Measurements from ENCODE around the gene ZNF473.
A peak's percentile ranks its signal among the peaks of the same experiment; 100 is the strongest.

ZNF473 gene

DNA sequence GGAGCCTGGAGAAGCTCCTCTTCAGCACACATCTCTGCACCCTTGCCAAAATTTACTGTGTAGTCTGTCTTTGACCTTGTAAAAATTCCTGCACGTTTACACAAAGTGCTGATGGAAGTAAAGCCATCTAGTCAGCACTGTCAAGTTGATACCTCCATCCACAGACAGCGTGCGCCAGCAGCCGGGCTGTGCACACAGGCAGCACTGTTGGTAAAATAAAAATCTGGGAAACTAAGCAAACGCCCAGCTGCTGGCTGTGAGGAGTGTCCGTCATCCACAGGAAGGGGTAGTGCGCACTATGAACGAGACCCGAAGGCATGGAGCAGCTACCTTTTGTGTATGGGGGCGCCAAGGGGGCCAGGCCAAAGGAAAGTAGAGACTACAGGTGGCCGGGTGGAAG lies 47.5 kb upstream of the ZNF473 start:
- Histone ChIP-seq H3K27ac (ENCODE audit: low read length) (no peak overlapping the region), H3K36me3 (replicated peaks; ENCODE audit: low read depth, low read length) (no peaks in the 10 kb centered on the region)

DNA sequence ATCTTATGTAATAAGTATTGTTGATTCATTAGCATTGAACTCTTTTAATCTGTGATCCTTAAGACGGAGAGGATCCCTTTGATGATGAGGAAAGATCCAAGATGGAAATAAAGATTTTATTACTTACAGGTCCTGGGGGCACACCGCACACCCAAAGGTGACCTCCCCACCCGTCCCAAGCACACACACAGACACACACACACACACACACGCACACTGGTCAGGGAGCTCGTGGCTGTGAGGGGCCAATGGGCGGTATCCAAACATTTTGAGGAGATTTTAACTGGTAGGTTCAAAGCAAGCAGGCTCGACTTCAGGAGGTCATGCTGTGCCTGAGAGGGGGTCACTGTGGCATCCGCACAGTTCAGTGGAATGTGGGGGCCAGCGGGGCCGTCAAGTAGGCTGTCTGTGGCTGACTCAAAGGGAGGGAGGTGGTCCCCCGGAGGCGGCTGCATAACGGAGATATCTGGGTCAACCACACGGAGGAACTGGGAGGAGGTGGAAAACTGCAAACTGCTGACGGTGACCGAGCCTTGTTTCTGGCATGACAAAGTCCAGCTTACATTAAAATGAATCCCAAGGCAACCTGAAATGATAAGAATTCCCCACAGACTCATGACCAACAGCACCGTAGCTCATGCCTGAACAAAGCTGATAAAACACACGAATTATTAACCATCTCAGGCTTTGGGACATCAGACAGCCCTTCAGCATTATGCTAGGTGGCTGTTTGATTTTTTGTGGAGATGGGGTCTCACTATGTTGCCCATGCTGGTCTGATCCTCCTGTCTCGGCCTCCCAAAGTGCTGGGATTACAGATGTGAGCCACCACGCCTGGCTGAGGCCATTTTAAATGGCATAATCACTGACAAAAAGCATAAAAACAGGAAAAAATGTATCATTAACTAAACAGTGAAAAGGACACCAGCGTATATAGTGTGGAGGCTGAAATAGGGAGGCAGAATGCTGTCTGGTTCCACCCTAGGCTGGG lies 43.9 kb upstream of the ZNF473 start:
- no peak overlapping the region for H3K4me3 ChIP-seq (ENCODE audit: low read length)
- TF ChIP-seq, protein P1, sequence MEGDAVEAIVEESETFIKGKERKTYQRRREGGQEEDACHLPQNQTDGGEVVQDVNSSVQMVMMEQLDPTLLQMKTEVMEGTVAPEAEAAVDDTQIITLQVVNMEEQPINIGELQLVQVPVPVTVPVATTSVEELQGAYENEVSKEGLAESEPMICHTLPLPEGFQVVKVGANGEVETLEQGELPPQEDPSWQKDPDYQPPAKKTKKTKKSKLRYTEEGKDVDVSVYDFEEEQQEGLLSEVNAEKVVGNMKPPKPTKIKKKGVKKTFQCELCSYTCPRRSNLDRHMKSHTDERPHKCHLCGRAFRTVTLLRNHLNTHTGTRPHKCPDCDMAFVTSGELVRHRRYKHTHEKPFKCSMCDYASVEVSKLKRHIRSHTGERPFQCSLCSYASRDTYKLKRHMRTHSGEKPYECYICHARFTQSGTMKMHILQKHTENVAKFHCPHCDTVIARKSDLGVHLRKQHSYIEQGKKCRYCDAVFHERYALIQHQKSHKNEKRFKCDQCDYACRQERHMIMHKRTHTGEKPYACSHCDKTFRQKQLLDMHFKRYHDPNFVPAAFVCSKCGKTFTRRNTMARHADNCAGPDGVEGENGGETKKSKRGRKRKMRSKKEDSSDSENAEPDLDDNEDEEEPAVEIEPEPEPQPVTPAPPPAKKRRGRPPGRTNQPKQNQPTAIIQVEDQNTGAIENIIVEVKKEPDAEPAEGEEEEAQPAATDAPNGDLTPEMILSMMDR (IDR thresholded peaks at IDR 0.05; ENCODE audit: low read depth, low read length), result no peak
- TF ChIP-seq EZH2phosphoT487 (IDR thresholded peaks at IDR 0.05; ENCODE audit: low read depth), result no peak
- no peaks in the 10 kb centered on the region for H3K9me3 ChIP-seq (ENCODE audit: insufficient read depth, low read length)
- H3K9ac ChIP-seq (ENCODE audit: low read length), result no peak overlapping the region
- no peak overlapping the region for H3K4me2 ChIP-seq (ENCODE audit: low read length)
- peaks cover 13% of the 10 kb centered on the region for H4K20me1 ChIP-seq (ENCODE audit: insufficient read depth, low read length)
- H3K79me2 ChIP-seq (ENCODE audit: low read length), result no peaks in the 10 kb centered on the region
- no peaks in the 10 kb centered on the region for H3K27me3 ChIP-seq (ENCODE audit: low read depth, low read length)
- no peaks in the 10 kb centered on the region for H3K4me1 ChIP-seq (ENCODE audit: low read length)
- H3K36me3 ChIP-seq (replicated peaks; ENCODE audit: low read depth, low read length), result peaks cover 3% of the 10 kb centered on the region
- H2AFZ ChIP-seq (ENCODE audit: low read depth, low read length), result no peak overlapping the region
- no peak overlapping the region for H3K27ac ChIP-seq (ENCODE audit: low read length)

More for the DNA sequence above, 47.5 kb upstream of the ZNF473 start:
- no peak overlapping the region for H3K9ac ChIP-seq (ENCODE audit: low read length)
- H4K20me1 ChIP-seq (ENCODE audit: insufficient read depth, low read length), result 0 out of 2 replicates have a peak, but pooled peaks cover under 1% of the 10 kb centered on the region
- no peak overlapping the region for H3K4me2 ChIP-seq (ENCODE audit: low read length)
- no peaks in the 10 kb centered on the region for H3K79me2 ChIP-seq (ENCODE audit: low read length)
- no peak overlapping the region for H3K4me3 ChIP-seq (ENCODE audit: low read length)
- no peak for TF ChIP-seq EZH2phosphoT487 (IDR thresholded peaks at IDR 0.05; ENCODE audit: low read depth)
- TF ChIP-seq, protein P1 (IDR thresholded peaks at IDR 0.05; ENCODE audit: low read depth, low read length), result no peak
- no peak overlapping the region for H2AFZ ChIP-seq (ENCODE audit: low read depth, low read length)
- no peaks in the 10 kb centered on the region for H3K4me1 ChIP-seq (ENCODE audit: low read length)
- H3K27me3 ChIP-seq (ENCODE audit: low read depth, low read length), result no peaks in the 10 kb centered on the region
- no peaks in the 10 kb centered on the region for H3K9me3 ChIP-seq (ENCODE audit: insufficient read depth, low read length)

DNA sequence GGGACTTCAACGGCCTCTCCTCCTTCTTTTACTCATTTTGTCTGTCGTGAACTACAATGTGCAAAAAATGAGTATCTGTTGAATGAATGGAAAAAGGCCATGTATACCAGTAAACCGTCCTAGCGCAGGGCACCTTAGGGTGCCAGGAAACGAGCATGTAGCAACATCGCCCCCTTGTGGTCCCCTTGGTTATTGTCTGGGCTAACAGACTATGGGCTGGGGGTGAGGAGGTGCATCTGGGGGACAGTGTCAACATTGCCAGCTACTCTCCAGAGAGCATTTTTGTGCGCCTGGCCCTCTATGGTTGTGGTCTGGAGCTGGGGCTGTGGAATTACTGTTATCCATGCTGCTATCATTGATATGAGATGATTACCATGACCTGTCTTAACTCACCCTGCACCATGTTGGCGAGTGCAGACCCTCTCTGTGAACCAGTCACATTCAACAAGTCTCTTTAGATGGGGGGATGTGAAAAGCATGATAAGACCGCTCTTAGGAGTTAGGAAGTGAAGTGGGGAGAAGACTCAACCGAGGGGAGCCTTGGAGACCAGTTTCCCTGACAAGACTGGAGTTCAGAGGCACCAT lies 42.1 kb upstream of the ZNF473 start:
- TF ChIP-seq, protein P1 (IDR thresholded peaks at IDR 0.05; ENCODE audit: low read depth, low read length), result peak; percentile 98
- TF ChIP-seq EZH2phosphoT487 (IDR thresholded peaks at IDR 0.05; ENCODE audit: low read depth), result no peak
- Histone ChIP-seq H3K79me2 (ENCODE audit: low read length) (no peaks in the 10 kb centered on the region), H3K36me3 (replicated peaks; ENCODE audit: low read depth, low read length) (peaks cover 3% of the 10 kb centered on the region)

GRCh38 chr19:49984491-49984890 lies 41.3 kb upstream of the ZNF473 start:
- Histone ChIP-seq H3K4me2 (ENCODE audit: low read length) (no peak overlapping the region), H3K4me1 (ENCODE audit: low read length) (no peaks in the 10 kb centered on the region), H4K20me1 (ENCODE audit: insufficient read depth, low read length) (peaks cover 31% of the 10 kb centered on the region), H3K4me3 (ENCODE audit: low read length) (no peak overlapping the region), H3K27me3 (ENCODE audit: low read depth, low read length) (no peaks in the 10 kb centered on the region), H3K9me3 (ENCODE audit: insufficient read depth, low read length) (no peaks in the 10 kb centered on the region), H3K9ac (ENCODE audit: low read length) (no peak overlapping the region), H2AFZ (ENCODE audit: low read depth, low read length) (no peak overlapping the region), H3K36me3 (replicated peaks; ENCODE audit: low read depth, low read length) (peaks cover 3% of the 10 kb centered on the region), H3K79me2 (ENCODE audit: low read length) (no peaks in the 10 kb centered on the region), H3K27ac (ENCODE audit: low read length) (no peak overlapping the region)
- TF ChIP-seq EZH2phosphoT487 (IDR thresholded peaks at IDR 0.05; ENCODE audit: low read depth), result no peak
- TF ChIP-seq, protein P1 (IDR thresholded peaks at IDR 0.05; ENCODE audit: low read depth, low read length), result no peak

More for the DNA sequence above, 42.1 kb upstream of the ZNF473 start:
- Histone ChIP-seq H3K4me3 (ENCODE audit: low read length) (no peak overlapping the region), H3K27me3 (ENCODE audit: low read depth, low read length) (no peaks in the 10 kb centered on the region), H2AFZ (ENCODE audit: low read depth, low read length) (no peak overlapping the region), H4K20me1 (ENCODE audit: insufficient read depth, low read length) (peaks cover 28% of the 10 kb centered on the region), H3K4me1 (ENCODE audit: low read length) (no peaks in the 10 kb centered on the region), H3K4me2 (ENCODE audit: low read length) (no peak overlapping the region), H3K27ac (ENCODE audit: low read length) (no peak overlapping the region), H3K9ac (ENCODE audit: low read length) (no peak overlapping the region), H3K9me3 (ENCODE audit: insufficient read depth, low read length) (no peaks in the 10 kb centered on the region)

Data from OCI-LY3 (cell line).